Measurements from ENCODE around the gene TFB1M.
"Not testable (repeated sequence)": the region's sequence is repeated elsewhere in the genome, so short reads cannot be mapped to it uniquely, and the experiment has no call there.

DNA sequence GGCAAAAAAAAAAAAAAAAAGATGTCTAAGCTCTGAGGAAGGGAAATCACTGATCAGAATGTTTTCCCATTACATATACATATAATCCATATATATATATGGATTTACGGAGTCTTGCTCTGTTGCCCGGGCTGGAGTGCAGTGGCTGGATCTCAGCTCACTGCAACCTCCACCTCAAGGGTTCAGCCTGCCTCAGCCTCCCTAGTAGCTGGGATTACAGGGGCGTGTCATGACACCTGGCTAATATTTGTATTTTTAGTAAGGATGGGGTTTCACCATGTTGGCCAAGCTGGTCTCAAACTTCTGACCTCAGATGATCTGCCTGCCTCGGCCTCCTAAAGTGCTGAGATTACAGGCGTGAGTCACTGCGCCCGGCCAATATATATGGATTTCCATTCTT, 19.8 kb upstream of the TFB1M start:
- TF ChIP-seq EZH2 (IDR thresholded peaks at IDR 0.05; ENCODE audit: borderline replicate concordance, low read length); CTCF (IDR thresholded peaks at IDR 0.05; ENCODE audit: low read length): not testable (repeated sequence)

Measured in OCI-LY1 (cell line).